T-helper 1 cell (primary cell): ENCODE measurements around the gene PRKD2.
A peak's percentile ranks its signal among the peaks of the same experiment; 100 is the strongest.

Experiments
- DNase-seq, 5 donors: peaks; one replicate each; pipeline ENCODE4 v3.0.0-alpha.2; 2012 to 2020

PRKD2 gene

DNA sequence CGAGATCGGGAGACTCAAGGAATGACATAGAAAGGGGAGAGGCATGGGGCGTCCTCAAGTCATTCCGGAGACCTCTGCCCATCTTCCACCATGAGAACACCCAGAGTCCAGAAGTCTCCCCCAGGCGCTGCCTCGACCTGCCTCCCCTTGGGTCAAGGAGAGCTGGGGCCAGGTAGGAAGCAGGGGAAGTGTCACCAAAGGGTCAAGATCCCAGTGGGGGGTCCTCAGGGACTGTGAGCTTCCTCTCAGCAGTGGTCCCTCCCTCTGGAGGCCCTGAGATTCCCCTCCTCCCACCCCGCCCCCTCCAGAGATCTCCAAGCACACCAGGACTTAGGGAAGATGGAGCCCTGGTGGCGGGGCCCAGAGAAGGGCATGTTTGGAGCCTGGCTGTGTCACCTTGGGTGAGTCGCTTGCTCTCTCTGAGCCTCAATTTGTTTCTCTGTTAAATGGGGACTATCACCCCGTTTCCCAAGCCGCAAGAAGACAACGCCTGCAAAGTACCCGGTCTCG is 56.9 kb downstream of the PRKD2 start:
- DNase-seq = no peak

- no peak for DNase-seq
These were observed 57.5 kb downstream of the PRKD2 start for GRCh38 chr19:46659151-46660007.

GRCh38 chr19:46656541-46656940 is 60.4 kb downstream of the PRKD2 start:
- no peak for DNase-seq

GRCh38 chr19:46654621-46655152 is 62.2 kb downstream of the PRKD2 start:
- DNase-seq = no peak

- no peak for DNase-seq
These were observed 66.5 kb downstream of the PRKD2 start for GRCh38 chr19:46650445-46650844.

GRCh38 chr19:46648961-46649960 is 67.7 kb downstream of the PRKD2 start:
- no peak for DNase-seq

DNA sequence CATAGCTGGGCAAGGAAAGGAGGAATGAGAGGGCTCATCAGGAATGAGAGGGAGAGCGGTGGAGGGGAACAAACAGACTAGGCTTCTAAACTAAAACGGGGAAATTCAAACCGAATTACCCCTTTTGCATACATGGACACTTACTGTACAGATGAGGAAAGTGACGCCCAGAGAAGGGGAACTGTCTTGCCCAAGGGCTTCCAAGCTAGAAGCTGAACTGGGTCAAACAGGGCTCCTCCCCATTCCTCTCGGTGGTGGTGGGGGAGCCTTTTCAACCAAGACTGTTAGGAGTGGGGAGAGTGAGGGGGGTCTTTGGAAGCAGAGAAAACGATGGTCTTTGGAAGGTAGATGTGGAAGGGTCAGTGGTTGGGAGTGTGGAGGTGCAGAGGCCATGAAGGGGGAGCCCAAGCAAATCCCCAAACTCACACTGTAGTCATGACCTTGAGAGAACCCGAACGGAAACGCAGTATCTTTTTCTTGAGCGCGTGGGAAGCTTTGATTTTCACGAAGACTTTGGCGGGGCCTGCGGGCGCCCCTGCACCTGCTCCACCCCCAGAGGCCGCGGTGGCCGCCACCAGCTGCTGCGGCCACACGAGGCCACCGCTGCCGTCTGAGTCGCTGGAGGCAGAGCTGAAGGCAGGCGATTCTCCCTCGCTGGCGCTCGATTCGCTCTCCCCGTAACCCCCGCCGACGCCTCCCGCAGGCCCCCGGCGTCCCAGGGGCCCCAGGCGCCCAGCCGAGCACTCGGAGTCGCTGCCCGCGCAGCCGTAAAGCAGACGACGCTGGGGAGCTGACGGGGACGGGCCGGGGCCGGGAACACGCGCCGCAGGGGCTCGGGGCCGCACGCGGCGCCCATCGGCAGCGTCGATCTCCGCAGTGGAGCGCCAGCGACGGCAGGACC is 68.6 kb downstream of the PRKD2 start:
- no peak for DNase-seq

DNA sequence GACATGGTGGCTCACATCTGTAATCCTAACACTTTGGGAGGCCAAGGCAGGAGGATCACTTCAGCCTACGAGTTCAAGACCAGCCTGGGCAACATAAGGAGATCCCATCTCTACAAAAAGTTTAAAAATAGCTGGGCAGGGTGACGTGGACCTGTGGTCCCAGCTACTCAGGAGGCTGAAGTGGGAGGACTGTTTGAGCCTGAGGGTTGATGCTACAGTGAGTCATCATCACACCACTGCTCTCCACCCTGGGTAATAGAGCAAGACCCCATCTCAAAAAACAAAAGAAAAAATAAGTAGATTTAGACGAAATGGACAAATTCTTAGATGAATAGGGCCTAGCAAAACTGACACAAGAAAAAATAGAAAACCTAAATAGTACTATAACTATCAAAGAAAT is 70.5 kb downstream of the PRKD2 start:
- no peak for DNase-seq

DNA sequence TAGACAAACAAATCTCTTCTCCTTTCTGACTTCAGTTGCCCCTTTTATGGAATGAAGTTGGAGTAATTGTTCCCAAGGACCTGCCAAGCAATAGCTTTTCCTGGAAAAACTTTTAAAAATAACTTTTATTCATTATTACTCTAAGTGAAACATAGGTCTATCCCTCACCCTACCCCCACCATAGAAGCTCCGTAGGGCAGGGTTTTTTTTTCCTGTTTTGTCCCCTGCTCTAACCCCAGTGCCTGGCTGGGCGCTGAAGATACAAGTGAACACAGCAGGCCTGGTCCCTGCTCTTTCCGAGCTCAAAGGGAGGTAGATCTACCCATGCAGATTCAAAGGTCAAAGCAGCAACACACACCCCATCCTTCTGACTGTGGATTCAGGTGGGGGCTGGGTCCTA is 72.2 kb downstream of the PRKD2 start:
- DNase-seq = no peak

DNA sequence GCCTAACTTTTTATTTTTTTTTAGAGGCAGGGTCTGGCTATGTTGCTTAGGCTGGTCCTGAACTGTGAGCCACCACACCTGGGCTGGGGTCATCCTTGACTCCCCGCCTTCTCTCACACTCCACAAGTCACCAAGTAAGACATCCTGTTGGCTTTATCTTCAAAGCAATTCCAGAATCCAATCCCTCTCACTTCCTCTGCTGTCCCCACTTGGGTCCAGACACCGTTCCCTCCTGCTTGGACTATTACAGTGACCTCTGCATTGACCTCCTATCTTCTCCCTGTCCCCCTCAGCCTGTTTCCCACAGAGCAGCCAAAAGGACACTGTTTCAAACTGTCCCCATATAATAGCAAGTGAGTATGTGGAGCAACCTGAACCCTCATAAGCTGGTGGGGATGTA is 76.3 kb downstream of the PRKD2 start:
- DNase-seq = no peak

DNA sequence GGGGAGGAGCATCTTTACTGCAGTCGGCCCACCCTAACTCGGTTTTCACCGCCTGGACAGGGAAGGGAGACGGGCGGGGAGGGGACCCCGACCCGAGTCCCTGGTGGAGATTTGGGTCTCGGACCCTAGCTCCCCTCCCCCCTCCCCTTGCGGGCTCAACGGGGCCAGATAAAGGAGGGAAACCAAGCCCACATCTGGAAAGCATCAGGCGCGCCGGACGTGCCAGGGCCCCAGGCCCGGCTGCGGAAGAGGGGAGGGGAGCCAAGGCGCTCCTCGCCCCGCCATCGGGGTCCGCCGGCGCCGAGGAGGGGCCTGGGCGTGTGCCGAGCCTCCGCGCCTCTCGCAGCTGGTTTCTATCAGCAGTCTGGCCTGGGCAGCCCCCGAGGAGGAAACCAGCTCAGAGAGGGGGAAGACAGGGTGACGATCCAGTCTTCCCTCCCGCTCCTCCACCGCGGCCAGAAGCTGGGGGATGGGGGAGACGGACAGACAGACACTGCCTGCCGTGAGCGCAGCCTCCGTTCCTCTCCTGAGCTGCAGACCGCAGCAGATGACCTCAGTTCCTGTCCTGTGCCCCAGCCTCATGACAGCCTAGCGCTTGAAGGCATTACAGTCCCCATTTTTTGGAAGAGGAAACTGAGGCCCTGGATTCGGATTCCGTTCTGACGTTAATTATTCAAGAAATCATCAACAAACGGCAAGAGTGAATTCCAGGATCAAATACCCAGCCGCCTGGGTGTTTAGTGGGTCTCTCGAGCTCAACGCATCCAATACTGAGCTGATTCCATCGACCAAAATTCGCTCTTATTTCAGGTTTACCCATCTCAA is 77.3 kb downstream of the PRKD2 start:
- peak in 1 of 5 donors; percentile 43 for DNase-seq

DNA sequence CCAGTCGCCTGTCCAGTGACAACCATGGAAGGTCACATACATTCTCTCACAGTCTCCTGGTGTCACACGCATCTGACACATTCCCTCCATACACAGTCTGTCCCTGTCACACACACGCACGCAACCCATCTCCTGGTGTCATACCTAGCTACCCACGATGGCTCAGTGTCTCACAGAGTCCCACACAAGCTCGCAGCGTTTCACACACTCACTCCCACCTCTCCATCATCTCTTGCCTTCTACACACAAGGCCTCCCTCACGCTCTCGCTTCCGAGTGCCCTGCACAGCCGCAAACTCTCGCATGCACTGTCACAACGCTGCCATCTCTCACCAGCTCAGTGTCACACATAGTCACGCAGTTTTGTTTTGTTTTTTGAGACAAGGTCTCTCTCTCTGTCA is 79.7 kb downstream of the PRKD2 start:
- DNase-seq = no peak

DNA sequence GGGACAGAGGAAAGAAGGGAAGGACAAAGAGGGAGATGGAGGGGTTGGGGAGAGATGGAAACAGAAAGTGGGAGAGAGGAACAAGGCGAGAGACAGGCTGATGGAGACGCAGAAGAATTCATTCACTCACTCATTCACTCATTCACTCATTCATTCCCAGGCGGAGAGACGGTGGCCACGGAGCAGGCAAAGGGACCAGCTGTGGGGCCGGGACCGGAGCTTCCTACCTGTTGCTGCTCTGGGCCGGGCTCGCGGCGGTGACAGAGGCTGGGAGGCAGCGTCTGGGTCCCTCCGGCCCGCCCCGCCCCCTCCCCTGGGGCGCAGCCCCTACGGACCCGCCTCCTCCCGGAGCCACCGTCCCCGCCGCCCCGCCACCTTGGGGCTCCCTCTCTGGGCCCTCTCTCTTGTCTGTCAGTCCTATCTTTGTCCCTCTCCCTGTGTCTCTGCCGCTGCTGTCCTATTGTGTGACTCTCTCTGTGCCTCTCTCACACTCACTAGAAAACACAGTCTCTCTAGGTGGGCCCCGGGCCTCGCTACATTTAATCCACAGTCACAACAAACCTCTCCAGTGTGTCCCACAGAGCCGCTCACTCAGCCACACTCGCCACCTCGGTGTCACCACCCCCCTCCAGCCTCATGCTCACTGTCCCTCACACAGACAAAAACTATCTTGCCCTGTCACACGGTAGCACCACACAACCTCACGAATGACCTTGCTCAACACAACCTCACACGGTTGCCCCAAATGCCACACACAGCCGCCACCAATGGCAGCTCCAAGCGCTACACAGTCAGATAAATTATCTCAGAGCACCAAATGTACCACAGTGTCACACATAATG is 80.8 kb downstream of the PRKD2 start, which contains the start of gene GNG8:
TSS of gene GNG8 (minus strand) at position 283 of the 842 bp plus-strand sequence. CDS start 1,520 bp downstream, outside the sequence.
- DNase-seq = peak in 2 of 5 donors; percentile 27 to 49

DNA sequence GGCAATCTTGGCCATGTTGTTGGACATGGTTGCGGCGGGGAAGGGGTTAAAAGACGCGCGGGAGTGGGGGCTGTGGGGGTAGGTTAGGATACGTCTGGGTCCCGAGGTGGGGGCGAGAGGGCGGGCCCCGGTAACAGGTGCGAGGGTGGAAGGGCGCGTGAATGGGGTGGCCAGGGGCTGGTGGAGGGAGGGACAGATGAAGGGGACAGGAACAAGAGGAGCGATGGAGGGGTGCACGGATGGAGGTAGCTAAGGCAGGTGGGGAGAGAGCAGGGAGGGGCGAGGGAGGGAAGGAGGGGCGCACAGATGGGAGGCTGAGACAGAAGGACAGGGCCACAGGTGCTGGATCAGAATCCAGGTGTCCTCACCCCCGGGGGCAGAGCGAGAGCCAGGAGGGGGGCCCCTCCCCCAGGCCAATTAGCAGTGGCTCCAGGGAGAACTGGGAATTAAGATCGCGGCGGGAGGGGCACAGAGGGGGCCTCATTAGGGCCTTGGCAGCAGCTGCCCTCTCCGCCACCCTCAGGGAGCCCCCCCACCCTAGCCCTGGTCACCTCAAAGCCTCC is 82.2 kb downstream of the PRKD2 start:
- no peak for DNase-seq

- peak; percentile 86 to 96 (median 94) for DNase-seq
These were observed 82.8 kb downstream of the PRKD2 start for GRCh38 chr19:46634045-46634655.

DNA sequence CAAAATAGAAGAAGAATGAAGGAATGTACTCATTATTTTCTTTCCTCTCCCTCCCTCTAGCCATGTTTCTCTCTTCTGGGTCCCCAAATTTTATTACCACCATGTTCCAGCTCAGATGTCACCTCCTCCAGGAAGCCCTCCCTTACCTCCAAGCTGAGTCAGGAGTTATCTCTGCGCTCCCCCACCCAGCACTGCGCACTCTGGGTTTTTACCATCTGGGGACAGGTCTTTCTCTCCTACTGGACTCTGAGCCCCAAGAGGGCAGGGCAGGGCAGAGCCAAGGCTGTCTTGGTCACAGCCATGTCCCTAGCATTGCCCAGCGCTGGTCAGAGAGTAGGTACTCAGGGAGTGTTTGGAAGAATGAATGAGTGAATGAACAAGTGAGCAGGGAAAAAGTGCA is 83.8 kb downstream of the PRKD2 start:
- no peak for DNase-seq

GRCh38 chr19:46631481-46631880 is 85.4 kb downstream of the PRKD2 start:
- DNase-seq = no peak

DNA sequence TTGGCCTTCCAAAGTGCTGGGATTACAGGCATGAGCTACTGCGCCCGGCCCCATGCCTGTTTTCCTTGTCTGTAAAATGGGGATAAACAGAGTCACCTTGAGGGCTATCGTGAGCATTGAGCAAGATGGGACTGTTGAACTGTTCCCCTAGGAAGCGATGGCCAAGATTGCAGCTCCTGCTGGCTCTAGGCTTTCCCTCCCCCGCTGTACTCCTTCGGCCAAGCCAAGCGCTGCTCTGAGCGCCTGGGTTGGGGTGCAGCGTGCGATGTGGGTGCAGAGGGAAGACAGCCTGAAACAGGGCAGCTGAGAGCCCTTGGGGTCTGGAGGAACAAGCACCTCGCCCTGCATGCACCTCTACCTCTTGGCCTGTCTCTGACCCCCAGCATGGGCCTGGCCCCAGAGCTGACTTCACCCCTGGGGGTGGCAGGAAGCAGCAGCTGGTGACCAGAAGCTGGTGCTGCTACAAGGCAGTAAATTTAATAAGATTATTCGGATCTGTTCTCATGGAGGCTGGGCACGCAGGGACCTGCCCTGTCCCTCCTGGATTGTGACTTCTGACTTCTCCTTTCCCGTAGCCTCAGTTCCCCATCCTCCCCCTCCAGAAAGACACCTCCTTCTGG is 86.2 kb downstream of the PRKD2 start:
- DNase-seq = no peak
